K562 (cell line): ENCODE measurements around the gene TMCC1. TPM values are rescaled to one million over a fixed set of nuclear protein-coding genes. Genes with fewer than 3 reads are reported as not detected.

Source experiments
- FOS ChIP-seq: IDR thresholded peaks from 3 replicates; pipeline ENCODE4 v1.6.1; 2011; ENCODE audit not compliant: insufficient read length; ENCODE audit errors: extremely low read depth
- MBD2 ChIP-seq: sonication (generic); IDR thresholded peaks from 2 replicates; pipeline ENCODE4 v1.6.1; 2016; ENCODE audit warnings: low read depth, borderline replicate concordance
- RBM25 ChIP-seq: fragments of 200-400 bp; formaldehyde crosslinking; IDR thresholded peaks from 2 replicates; pipeline ENCODE4 v1.6.1; 2018; ENCODE audit warnings: low read length, low read depth, moderate library complexity; ENCODE audit not compliant: severe bottlenecking
- SIX5 ChIP-seq, 2 experiments: IDR thresholded peaks; 2 replicates each; pipeline ENCODE4 v1.6.1; 2011; ENCODE audit warnings: low read length in 2 of 2, borderline replicate concordance in 1 of 2, low read depth in 1 of 2, mild to moderate bottlenecking in 1 of 2, moderate library complexity in 1 of 2; ENCODE audit not compliant: insufficient read depth in 1 of 2
- SPI1 ChIP-seq: IDR thresholded peaks from 2 replicates; pipeline ENCODE4 v1.6.1; 2011; ENCODE audit warnings: low read depth, low read length, control low read depth, borderline replicate concordance
- TBP ChIP-seq: optimal IDR thresholded peaks from 2 replicates; pipeline ENCODE3; 2011; ENCODE audit warnings: low read depth, low read length, improper control_type of control experiment
- TFAM ChIP-seq: fragments of 250-450 bp; sonication (Bioruptor Pico); conservative IDR thresholded peaks from 2 replicates; pipeline ENCODE4 v1.5.0; 2021; ENCODE audit warnings: mild to moderate bottlenecking, moderate library complexity
- ZNF143 ChIP-seq: sonication (generic); formaldehyde crosslinking; IDR thresholded peaks from 2 replicates; pipeline ENCODE4 v1.9.0; 2022; ENCODE audit warnings: mild to moderate bottlenecking, missing genetic modification reagents
- polyA plus RNA-seq, 8 experiments: library from polyadenylated mRNA; depleted of rRNA in 4 of 8; stranded (reverse) in 5 of 8; unstranded in 3 of 8; fragments of >200 nt; fragmentation: Nextera tagmentation in 2 of 8; fragmentation: Illumina TruSeq in 1 of 8; extraction: Ambion mirVana in 2 of 8; extraction: Trizol in 1 of 8; gene quantifications; 2 replicates each; pipeline versions ENCODE4 v1.2.1 to v1.2.3, GENCODE V29; 2011 to 2014; ENCODE audit warnings: inconsistent platforms in 1 of 8, missing spikeins in 1 of 8
- total RNA-seq, 7 experiments: library from RNA; depleted of rRNA in 6 of 7; stranded (reverse); fragments of >200 nt in 6 of 7; fragmentation: Illumina TruSeq in 2 of 7; extraction: Trizol in 2 of 7; gene quantifications; 2 replicates each; pipeline versions ENCODE4 v1.2.1 to v1.2.3, GENCODE V29; 2011 to 2021; ENCODE audit warnings: low replicate concordance in 1 of 7
- TF ChIP-seq, protein P1 (sequence below): fragments of 200-800 bp; sonication (Bioruptor generic); IDR thresholded peaks from 2 replicates; pipeline ENCODE4 v1.6.1; 2016; ENCODE audit warnings: missing genetic modification characterization, missing compliant biosample characterization

Gene TMCC1
- total and polyA plus RNA-seq, 9 of the 15 experiments (the other 6 are each of a cell fraction or from before 2014, with no cell fraction given) = 0.89 to 8.7 (median 4.0) TPM

DNA sequence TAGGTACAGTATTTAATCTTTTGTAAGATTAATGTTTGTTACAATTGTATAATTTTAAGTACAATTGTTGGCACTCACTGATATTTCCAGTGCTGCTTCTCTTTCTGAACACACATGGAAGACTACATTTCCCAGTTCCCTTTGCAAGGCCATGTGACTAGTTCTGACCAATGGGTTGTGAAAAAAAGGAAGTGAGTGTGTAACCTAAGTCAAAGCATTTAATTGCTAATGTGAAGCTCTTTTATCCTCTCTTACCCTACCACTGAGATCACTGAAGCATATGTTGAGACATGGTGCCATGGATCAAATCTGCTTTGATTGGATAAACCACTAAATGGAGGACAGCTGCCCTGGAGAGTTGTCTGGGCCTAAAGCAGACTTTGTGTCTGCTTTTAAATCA lies 203.1 kb downstream of the TMCC1 start (continued):
- TF ChIP-seq, protein P1, sequence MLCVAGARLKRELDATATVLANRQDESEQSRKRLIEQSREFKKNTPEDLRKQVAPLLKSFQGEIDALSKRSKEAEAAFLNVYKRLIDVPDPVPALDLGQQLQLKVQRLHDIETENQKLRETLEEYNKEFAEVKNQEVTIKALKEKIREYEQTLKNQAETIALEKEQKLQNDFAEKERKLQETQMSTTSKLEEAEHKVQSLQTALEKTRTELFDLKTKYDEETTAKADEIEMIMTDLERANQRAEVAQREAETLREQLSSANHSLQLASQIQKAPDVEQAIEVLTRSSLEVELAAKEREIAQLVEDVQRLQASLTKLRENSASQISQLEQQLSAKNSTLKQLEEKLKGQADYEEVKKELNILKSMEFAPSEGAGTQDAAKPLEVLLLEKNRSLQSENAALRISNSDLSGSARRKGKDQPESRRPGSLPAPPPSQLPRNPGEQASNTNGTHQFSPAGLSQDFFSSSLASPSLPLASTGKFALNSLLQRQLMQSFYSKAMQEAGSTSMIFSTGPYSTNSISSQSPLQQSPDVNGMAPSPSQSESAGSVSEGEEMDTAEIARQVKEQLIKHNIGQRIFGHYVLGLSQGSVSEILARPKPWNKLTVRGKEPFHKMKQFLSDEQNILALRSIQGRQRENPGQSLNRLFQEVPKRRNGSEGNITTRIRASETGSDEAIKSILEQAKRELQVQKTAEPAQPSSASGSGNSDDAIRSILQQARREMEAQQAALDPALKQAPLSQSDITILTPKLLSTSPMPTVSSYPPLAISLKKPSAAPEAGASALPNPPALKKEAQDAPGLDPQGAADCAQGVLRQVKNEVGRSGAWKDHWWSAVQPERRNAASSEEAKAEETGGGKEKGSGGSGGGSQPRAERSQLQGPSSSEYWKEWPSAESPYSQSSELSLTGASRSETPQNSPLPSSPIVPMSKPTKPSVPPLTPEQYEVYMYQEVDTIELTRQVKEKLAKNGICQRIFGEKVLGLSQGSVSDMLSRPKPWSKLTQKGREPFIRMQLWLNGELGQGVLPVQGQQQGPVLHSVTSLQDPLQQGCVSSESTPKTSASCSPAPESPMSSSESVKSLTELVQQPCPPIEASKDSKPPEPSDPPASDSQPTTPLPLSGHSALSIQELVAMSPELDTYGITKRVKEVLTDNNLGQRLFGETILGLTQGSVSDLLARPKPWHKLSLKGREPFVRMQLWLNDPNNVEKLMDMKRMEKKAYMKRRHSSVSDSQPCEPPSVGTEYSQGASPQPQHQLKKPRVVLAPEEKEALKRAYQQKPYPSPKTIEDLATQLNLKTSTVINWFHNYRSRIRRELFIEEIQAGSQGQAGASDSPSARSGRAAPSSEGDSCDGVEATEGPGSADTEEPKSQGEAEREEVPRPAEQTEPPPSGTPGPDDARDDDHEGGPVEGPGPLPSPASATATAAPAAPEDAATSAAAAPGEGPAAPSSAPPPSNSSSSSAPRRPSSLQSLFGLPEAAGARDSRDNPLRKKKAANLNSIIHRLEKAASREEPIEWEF (CRISPR knock-in tag) = no peak
- TF ChIP-seq TBP (no peak), RBM25 (peak; percentile 42), SIX5 (IDR thresholded peaks at IDR 0.05; ENCODE audit: borderline replicate concordance in 1 of 2, insufficient read depth in 1 of 2, low read depth in 1 of 2, low read length in 2 of 2) (peak; percentile 67 to 72), MBD2 (0 out of 2 replicates have a peak, but pooled peaks have one; percentile 51), TFAM (CRISPR knock-in tag) (no peak), SPI1 (peak; percentile 90), FOS (peak; percentile 22), ZNF143 (CRISPR knock-in tag) (peak; percentile 82)
